ENCODE measurements around the gene SNX32.

SNX32 gene

DNA sequence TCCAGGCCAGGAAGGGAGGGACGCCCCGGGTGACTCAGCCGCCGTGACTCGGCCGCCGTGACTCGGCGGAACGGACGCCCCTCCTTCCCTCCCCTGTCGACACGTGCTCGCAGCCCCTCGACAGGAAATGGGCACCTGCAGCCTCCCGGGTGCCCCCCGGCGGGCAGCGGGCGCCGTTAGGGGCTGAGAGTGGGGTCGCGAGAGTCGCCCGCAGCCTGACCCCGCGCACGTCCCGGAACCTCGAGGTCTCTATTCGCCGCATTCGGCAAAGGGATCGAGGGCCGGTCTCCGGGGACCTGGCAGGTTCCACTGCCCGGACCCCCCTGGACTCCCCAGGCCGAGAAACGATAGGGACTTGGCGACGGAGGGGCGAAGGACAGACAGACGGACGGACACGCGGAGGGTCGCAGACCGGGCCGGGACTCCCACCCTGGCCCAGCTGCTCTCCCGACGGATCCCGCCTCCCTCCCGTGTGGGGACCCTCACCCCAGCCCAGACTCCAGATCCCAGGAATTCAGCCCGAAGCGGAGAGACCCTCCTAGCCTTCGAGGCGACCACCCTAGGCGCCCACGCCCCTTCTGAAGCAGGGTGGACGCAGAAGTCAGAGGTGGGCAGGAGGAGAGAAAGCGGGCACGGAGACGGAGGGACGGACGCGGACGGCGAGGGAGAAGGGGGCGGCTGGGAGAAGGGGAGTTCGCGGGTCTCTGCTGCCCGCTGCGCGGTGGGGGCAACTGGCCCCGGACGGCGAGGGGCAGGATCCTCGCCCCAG lies 65.8 kb downstream of the SNX32 start:
- no peak for DNase-seq (ENCODE audit: low spot score)

DNA sequence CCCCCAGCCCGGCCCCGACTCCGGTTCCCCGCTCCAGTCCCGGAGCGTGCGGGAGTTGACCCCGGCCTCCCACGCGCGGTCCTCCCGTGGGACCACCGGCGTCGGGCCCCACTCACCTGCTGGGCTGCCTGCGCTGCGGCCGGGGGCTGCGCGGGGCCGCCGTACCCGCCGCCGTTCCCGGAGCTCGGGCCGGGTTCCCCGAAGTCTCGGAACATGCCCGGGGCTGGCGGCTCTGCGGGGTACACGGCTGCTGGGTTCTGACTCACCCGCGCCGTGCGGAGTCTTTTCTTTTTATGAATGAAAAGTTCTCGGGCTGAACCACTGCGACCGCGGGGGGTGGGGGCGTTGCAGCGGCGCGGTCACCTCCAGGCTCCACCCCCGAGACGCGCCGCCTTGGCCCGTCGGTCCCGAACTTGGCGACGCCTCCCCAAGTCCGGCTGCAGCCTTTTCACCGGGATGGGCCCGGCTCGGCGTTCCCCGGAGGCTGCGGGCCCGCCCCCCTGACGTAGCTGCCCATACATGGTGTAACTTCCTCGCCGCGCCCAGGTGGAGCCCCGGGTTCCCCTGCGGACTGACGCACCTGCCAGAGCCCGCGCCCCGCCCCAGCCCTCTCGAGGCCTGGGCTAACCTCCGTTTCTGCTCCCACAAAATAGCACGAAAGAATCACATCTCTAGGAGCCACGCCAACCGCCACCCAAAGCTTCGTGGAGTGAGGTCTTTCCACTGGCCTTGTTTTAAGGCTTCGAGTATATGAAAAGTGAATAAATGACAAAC lies 66.5 kb downstream of the SNX32 start, which contains the start of gene FOSL1:
FOSL1 (minus strand) TSS at position 264 of the 774 bp plus-strand sequence; CDS start at position 215, 49 bp downstream.
- no peak for DNase-seq (ENCODE audit: low spot score)

DNA sequence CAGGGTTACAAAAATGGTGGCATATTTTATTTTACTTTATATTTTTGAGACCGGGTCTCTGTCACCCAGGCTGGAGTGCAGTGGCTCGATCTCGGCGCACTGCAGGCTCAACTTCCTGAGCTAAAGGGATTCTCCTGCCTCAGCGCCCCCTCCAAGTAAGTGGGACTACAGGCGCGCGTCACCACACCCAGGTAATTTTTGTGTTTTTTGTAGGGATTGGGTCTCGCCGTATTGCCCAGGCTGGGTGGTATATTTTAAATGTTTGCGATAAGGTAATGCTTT lies 67.1 kb downstream of the SNX32 start:
- no peak for DNase-seq (ENCODE audit: low spot score)

DNA sequence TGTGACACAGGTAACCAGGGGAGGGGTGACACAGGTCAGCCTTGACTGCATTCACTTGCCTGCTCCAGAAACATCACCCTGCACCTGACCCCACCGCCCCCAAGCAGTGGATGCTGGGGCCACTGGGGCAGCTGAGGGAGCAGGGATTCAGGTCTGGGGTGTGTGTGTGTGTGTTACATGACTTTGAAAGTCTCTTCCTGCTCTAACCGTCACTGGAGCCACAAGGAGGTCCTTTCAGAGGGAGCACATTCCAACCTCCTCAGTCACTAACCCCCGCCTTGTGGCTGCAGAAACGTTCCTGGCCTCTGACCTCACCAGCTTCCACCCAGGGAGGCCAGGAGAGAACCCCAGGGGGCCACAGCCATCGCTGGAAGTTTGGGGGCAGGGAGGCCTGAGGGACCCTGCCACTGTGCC lies 69.3 kb downstream of the SNX32 start:
- DNase-seq (ENCODE audit: low spot score), result no peak
